HCEC 1CT (cell line): ENCODE measurements around the gene RPRD1B.
"Not testable (repeated sequence)": the region's sequence is repeated elsewhere in the genome, so short reads cannot be mapped to it uniquely, and the experiment has no call there.

ENCODE experiments used
- DNase-seq: peaks from one replicate; pipeline ENCODE4 v3.0.0-alpha.2; 2017

RPRD1B gene

GRCh38 chr20:38107916-38108315 is 74.4 kb downstream of the RPRD1B start:
- DNase-seq: not testable (repeated sequence)

DNA sequence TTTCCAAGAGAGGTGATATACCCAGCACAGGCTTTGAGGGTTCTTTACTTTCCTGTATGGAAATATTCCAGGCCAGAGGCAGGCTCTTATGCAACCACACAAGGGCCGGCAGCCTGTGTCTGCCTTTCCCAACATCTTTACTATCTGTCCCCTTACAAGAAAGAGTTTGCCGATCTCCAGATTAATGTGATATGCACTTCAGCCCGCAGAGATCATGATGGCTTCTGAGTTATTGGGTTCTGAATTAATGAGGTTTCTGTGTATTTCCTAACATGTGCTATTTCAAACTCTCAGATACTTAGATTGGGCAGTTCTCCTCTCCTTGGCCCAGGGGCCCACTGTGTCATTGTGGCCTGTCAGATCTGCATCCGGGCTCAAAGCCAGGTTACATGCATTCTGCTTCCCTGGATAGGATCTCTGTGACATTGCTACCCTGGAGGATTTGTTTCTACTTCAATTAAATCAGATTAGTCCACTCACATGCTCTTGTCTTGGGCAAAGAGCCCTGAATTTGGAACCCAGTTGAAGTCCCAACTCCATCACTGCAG is 75.0 kb downstream of the RPRD1B start:
- DNase-seq: peak; percentile 35

- peak; percentile 57 for DNase-seq
Observed at GRCh38 chr20:38108986-38109541, 75.5 kb downstream of the RPRD1B start.

DNA sequence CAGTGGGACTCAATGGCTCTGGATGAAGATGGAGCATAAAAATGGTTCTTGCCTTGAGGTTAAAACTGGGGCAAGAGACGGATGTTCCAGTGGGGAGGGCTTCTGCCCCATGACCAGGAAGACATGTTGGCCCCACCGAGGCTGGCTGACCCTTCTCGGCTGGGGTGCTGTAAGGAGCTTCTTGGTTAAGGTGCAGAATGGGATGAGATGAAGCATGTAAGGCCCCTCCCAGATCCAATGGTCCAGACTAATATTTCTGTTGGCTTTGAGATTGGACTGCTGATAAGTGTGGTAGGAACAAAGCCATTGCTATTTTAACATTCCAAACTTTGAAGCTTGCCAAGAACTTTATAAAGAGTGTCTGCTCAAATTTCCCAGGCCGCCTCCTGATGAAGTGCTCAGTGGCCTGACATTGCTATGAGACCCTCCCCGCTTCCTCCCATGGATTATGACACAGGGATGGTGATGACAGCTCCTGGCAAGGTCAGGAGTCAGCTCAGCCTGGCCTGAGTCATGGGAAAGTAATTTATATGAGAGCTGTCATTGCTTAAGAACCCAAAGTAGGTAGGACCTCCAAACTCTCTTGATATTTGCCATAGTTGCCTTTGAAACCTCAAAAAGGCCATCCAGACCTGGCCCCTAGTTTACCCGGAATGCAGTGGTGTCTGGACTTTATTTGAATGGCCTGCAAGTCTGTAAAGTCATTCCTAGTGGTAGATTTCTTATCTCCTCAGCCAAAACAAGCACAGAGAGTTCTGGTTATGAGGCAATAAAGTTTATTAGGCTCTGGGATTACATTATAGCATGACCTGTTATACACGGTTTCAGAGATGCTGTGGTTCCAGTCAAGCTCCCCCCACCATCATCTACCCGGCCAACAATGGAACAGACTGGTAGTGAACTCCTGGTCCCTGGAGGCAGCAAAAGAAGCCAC is 76.3 kb downstream of the RPRD1B start:
- DNase-seq: peak; percentile 91

DNA sequence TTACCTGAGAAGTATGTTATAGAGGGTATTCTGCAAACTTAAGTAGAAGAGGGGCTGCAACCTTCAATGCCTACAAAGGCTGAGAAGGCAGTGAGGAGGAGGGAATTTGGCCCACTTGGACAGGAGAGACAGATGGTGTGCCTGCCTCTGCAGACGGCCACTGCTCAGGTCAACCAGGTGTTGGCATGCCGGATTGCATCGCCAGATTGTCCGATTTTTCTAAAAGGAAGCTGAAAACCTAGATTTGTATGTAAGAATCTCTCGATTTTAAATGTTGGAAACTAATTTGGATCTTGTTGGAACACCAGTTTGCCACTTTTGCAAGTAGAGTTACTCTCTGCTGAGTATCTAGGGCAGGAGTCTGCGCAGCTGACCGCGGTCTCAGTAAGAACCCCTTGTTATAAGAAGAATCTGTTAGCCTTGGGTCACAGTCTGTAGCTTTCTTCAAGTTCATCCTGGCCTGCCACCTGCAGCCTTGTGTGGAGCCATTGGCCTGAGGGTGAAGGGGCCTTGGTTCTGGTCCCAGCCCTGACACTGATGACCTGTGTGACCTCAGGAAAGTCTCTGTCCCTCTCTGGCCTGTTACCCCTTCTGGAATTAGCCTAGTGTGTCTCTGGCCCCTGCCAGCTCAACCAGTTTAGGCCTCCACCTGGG is 77.1 kb downstream of the RPRD1B start:
- no peak for DNase-seq

DNA sequence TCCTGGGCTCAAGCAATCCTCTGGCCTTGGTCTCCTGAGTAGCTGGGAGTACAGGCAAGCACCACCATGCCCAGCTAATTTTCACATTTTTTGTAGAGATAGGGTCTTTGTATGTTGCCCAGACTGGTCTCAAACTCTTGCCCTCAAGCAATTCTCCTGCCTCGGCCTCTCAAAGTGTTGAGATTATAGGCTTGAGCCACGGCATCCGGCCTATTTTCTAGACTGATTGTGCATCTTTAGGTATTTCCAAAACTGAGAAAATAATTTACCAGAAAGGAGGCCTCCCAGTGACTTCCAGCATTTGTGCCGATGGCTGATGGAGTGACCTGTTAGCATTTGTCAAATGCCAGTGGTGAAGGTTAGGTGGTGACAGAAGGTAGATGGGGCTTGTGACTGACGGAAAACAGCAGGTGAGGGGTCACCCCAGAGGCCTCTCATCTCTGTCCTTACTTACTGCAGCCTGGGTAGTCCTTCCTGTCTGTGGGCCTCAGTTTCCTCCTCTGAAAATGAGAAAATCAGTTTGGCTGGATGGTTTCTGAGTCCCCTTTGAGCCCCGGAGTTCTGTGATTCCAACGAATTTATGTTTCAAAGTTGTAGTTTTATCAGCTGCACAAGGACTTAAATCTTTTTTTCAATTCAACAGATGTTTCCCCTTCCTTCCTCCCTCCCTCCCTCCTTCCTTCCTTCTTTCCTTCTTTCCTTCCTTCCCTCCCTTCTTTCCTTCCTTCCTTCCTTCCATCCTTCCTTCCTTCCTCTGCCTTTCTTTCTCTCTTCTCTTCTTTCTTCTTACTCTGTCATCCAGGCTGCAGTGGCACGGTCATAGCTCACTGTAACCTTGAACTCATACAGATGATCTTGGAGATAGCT is 78.1 kb downstream of the RPRD1B start:
- no peak for DNase-seq

DNA sequence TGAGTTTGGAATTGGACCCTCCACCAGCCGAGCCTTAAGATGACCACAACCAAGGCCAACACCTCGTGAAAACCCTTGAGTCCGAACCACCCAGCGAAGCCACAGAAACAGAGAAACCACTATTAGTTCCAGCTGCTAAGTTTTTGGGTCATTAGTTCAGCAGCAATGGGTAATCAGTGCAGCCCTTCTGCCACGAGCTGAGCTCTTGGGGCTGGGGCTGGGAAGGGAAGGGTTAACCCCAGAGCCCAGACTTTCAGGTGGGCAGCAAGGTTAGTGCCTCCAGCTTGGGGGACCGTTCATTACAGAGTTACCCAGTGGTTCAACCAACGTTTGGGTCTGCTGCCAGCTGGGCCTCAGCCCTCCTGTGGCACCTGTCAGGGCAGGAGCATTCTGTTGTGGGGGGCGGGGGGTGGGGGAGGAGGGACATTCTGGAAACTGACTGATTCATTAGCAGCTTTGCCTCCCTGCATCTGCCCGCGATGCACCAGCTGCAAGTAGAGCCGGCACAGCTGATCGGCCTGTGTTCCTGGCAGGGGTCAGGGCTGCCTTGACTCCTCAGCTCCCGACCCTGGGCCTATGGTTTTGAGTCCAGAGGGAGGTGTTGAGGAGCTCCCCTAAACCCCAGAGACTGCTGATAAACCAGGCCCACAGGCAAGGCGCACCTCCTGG is 78.8 kb downstream of the RPRD1B start:
- no peak for DNase-seq

- DNase-seq: no peak
Observed at GRCh38 chr20:38112930-38113294, 79.4 kb downstream of the RPRD1B start.

GRCh38 chr20:38113401-38114325 is 80.1 kb downstream of the RPRD1B start:
- peak; percentile 34 for DNase-seq

DNA sequence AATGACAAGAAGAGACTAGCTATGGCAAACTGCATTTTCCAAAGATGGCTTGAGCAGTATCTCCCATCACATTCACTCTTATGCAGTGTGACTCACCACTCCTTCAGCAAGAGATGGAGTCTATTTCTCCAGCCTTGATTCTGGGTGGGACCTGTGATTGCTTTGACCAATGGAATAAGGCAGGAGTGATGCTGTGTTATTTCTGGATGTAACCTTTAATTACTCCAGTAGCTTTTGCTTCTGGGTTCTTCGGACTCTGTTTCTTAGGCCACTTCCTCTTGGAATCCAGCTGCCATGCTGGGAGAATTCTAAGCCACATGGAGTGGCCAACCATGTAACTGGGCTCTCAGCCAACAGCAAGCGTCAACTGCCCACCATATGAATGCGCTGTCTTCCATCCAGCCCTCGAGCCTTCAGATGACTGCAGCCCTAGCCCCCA is 80.8 kb downstream of the RPRD1B start:
- peak; percentile 40 for DNase-seq

GRCh38 chr20:38115205-38115604 is 81.7 kb downstream of the RPRD1B start:
- DNase-seq: no peak

- no peak for DNase-seq
Observed at GRCh38 chr20:38115896-38116295, 82.3 kb downstream of the RPRD1B start.

GRCh38 chr20:38116409-38117165 is 83.0 kb downstream of the RPRD1B start:
- DNase-seq: no peak

DNA sequence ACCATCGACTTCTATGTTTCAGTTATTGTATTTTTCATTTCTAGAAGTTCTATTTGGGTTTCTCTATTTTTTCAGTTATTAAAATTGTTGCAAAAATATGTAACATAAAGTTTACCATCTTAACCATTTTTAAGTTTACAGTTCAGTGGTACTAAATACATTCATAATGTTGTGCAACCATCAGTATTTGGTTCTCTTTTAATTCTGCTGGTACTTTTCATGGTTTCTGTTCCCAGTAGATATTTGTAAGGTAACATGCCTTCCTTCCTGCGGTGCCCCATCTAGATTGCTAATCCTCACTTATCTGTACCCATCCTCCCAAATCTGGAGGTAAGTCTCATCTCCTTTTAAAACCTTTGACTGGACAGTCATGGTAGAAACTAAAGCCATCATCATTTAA is 83.7 kb downstream of the RPRD1B start:
- no peak for DNase-seq

DNA sequence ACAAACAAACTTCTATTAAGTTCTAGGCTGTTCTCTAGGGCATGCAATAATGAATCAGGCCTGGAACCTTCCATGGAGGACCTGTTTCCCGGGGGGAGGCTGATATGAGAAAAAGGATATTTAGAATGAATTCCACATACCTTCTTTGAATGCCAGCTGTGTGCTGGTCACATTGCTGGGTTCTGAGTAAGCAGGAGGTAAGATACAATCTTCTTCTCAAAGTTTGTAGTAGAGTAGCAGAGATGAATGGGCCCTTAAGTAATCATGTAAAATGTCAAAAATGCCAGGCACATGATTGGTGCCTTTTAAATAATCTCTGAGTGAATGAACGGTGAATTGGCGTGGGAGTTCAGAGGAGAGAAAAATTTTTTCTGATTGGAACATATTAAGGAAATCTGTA is 84.1 kb downstream of the RPRD1B start:
- peak; percentile 64 for DNase-seq

GRCh38 chr20:38119446-38119845 is 85.9 kb downstream of the RPRD1B start:
- DNase-seq: no peak

- no peak for DNase-seq
Observed at GRCh38 chr20:38120625-38120988, 87.1 kb downstream of the RPRD1B start.

GRCh38 chr20:38121741-38122140 is 88.2 kb downstream of the RPRD1B start:
- no peak for DNase-seq

- DNase-seq: peak; percentile 43
Observed at GRCh38 chr20:38123021-38123587, 89.6 kb downstream of the RPRD1B start.
